Type B pancreatic cell (in vitro differentiated cells): Measurements from ENCODE around the gene NTMT1. TPM values are rescaled to one million over a fixed set of nuclear protein-coding genes. Genes with fewer than 3 reads are reported as not detected.

Experiments
- DNase-seq: peaks from one replicate; pipeline ENCODE4 v3.0.0; 2021; ENCODE audit warnings: mixed read lengths; ENCODE audit not compliant: unreplicated experiment; ENCODE audit errors: extremely low spot score
- H3K27ac Mint-ChIP-seq: 2 replicates; pipeline ENCODE4 v1.8.0; 2021; ENCODE audit warnings: mild to moderate bottlenecking, mixed read lengths
- H3K27me3 Mint-ChIP-seq: 2 replicates; pipeline ENCODE4 v1.8.0; 2021; ENCODE audit warnings: mixed read lengths
- H3K36me3 Mint-ChIP-seq: 2 replicates; pipeline ENCODE4 v1.8.0; 2021; ENCODE audit warnings: mixed read lengths
- H3K4me1 Mint-ChIP-seq: one replicate; pipeline ENCODE4 v1.8.0; 2021; ENCODE audit warnings: mixed read lengths; ENCODE audit not compliant: unreplicated experiment
- H3K4me3 Mint-ChIP-seq: 2 replicates; pipeline ENCODE4 v1.8.0; 2021; ENCODE audit warnings: mild to moderate bottlenecking, mixed read lengths
- H3K9me3 Mint-ChIP-seq: 2 replicates; pipeline ENCODE4 v1.8.0; 2021; ENCODE audit warnings: mixed read lengths
- total RNA-seq: library from RNA; stranded (reverse); gene quantifications from 2 replicates; pipeline ENCODE4 v1.2.1, GENCODE V29; 2021; ENCODE audit warnings: low replicate concordance
- TF ChIP-seq, protein P1 (sequence below): fragments of 200-600 bp; sonication (generic); conservative IDR thresholded peaks from 2 replicates; pipeline ENCODE4 v1.5.0; 2021; ENCODE audit warnings: antibody characterized with exemption, mild to moderate bottlenecking

The NTMT1 gene
- total RNA-seq, 1 donor from 2014 or later: 33.5 TPM

GRCh38 chr9:129581505-129582189, 44.3 kb upstream of the NTMT1 start:
- Mint-ChIP-seq H3K4me3 (no peak overlapping the region), H3K4me1 (peaks cover 35% of the 10 kb centered on the region), H3K9me3 (peaks cover 4% of the 10 kb centered on the region), H3K27ac (no peak overlapping the region), H3K36me3 (no peaks in the 10 kb centered on the region), H3K27me3 (no peaks in the 10 kb centered on the region)
- TF ChIP-seq, protein P1, sequence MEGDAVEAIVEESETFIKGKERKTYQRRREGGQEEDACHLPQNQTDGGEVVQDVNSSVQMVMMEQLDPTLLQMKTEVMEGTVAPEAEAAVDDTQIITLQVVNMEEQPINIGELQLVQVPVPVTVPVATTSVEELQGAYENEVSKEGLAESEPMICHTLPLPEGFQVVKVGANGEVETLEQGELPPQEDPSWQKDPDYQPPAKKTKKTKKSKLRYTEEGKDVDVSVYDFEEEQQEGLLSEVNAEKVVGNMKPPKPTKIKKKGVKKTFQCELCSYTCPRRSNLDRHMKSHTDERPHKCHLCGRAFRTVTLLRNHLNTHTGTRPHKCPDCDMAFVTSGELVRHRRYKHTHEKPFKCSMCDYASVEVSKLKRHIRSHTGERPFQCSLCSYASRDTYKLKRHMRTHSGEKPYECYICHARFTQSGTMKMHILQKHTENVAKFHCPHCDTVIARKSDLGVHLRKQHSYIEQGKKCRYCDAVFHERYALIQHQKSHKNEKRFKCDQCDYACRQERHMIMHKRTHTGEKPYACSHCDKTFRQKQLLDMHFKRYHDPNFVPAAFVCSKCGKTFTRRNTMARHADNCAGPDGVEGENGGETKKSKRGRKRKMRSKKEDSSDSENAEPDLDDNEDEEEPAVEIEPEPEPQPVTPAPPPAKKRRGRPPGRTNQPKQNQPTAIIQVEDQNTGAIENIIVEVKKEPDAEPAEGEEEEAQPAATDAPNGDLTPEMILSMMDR: no peak
- no peak for DNase-seq

DNA sequence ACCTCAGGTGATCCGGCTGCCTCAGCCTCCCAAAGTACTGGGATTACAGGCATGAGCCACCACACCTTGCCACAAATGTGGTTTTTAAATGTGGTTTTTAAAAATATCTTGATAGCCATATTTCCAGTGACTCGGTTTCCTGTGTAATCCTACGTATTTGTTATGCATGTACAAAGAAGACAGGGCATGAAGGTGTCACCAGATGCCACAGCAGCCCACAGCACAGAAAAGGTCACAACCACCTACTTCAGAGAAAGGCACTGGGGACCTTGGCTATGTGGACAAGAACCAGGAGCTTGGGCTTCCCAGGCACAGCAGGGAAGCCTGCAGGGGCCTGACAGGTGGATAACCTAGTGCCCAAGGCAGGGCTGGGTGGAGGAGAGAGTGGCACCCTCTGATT, 43.1 kb upstream of the NTMT1 start:
- H3K27me3 Mint-ChIP-seq: no peaks in the 10 kb centered on the region
- no peak overlapping the region for H3K27ac Mint-ChIP-seq
- TF ChIP-seq, protein P1: no peak
- no peak overlapping the region for H3K4me3 Mint-ChIP-seq
- peaks cover 4% of the 10 kb centered on the region for H3K9me3 Mint-ChIP-seq
- DNase-seq: no peak
- H3K36me3 Mint-ChIP-seq: no peaks in the 10 kb centered on the region
- peaks cover 46% of the 10 kb centered on the region for H3K4me1 Mint-ChIP-seq

DNA sequence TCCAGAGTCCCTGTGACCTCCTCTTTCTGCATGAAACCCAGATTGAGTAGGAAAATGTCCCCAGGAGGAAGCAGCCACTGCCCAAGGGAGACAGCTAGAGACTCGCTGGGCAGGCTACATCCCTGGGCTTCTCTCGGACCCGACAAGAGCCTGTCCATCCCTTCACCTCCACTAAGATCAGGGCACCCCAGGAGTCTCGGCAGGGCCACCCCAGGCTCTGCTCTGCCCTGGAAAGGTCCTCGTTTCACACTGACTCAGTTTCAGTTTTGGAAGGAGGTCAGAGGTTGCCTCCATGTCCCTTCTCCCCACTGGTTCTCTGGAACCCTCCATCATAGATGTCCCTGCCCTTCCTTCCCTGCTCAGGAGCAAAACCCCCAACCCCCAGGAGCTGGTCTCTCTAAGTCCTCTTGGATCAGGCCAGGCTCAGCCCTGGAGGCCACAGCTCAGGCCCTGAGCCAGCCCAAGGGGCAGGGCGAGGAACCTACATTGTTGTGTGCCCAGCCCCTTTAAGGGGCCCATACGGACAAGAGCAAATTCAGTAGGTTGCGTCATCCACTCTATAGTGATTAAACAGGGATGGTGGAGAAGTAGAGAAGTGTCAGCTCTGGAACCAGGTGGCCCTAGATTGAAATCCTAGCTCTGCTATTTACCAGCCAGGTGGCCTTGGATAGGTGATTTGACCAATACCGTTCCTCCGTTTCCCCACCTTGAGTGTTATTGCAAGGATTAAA, 42.5 kb upstream of the NTMT1 start:
- H3K9me3 Mint-ChIP-seq: peaks cover 4% of the 10 kb centered on the region
- TF ChIP-seq, protein P1: no peak
- no peak for DNase-seq
- H3K36me3 Mint-ChIP-seq: no peaks in the 10 kb centered on the region
- H3K4me3 Mint-ChIP-seq: no peak overlapping the region
- no peaks in the 10 kb centered on the region for H3K27me3 Mint-ChIP-seq
- no peak overlapping the region for H3K27ac Mint-ChIP-seq
- H3K4me1 Mint-ChIP-seq: peaks cover 47% of the 10 kb centered on the region

GRCh38 chr9:129584136-129584535, 41.8 kb upstream of the NTMT1 start:
- H3K4me1 Mint-ChIP-seq: peaks cover 50% of the 10 kb centered on the region
- peaks cover 4% of the 10 kb centered on the region for H3K9me3 Mint-ChIP-seq
- peak overlapping the region; percentile 78 for H3K27ac Mint-ChIP-seq
- TF ChIP-seq, protein P1: no peak
- H3K27me3 Mint-ChIP-seq: no peaks in the 10 kb centered on the region
- DNase-seq: no peak
- H3K4me3 Mint-ChIP-seq: peak overlapping the region; percentile 27
- H3K36me3 Mint-ChIP-seq: no peaks in the 10 kb centered on the region

DNA sequence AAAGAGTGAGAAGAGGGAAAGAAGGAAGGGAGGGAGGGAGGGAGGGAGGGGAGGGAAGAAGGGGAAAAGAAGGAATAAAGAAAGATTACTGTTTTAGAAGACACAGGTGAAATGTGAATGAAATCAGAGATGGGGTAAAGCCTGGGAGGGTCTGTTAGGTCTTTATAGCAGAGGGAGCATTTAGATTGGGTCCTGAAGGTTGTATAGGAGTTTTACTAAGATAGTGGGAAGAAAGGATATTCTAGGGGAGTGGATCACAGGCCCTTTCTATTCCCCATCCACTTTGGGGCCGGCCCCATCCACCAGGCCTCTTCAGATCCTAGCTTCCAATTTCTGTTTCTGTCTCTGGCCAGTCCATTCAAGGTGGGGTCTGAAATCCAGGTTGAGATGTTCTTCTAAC, 40.6 kb upstream of the NTMT1 start:
- Mint-ChIP-seq H3K9me3 (peaks cover 4% of the 10 kb centered on the region), H3K4me3 (no peak overlapping the region), H3K4me1 (peaks cover 52% of the 10 kb centered on the region), H3K27me3 (no peaks in the 10 kb centered on the region), H3K27ac (no peak overlapping the region), H3K36me3 (no peaks in the 10 kb centered on the region)
- TF ChIP-seq, protein P1: no peak
- DNase-seq: no peak
